Liver (tissue), 3 donors: ENCODE data around the gene CCDC93.

Source experiments
- EGR1 ChIP-seq, 2 donors: IDR thresholded peaks; 2 replicates each; pipeline ENCODE4 v1.6.1; 2016 to 2018; ENCODE audit warnings: antibody characterized with exemption in 2 of 2, low read depth in 2 of 2
- GABPA ChIP-seq, 2 donors: IDR thresholded peaks in 1 of 2; conservative IDR thresholded peaks in 1 of 2; 2 replicates each; pipeline ENCODE4 v1.6.1; 2016; ENCODE audit warnings: antibody characterized with exemption in 2 of 2, mild to moderate bottlenecking in 1 of 2, moderate library complexity in 1 of 2
- JUND ChIP-seq, 2 donors: IDR thresholded peaks; 2 replicates each; pipeline ENCODE4 v1.6.1; 2016; ENCODE audit warnings: antibody characterized with exemption in 2 of 2
- REST ChIP-seq: IDR thresholded peaks from 2 replicates; pipeline ENCODE4 v1.6.1; 2016; ENCODE audit warnings: antibody characterized with exemption, mild to moderate bottlenecking
- RXRA ChIP-seq, 2 donors: IDR thresholded peaks; 2 replicates each; pipeline ENCODE4 v1.6.1; 2017 to 2018; ENCODE audit warnings: antibody characterized with exemption in 2 of 2, mild to moderate bottlenecking in 1 of 2
- SP1 ChIP-seq: IDR thresholded peaks from 2 replicates; pipeline ENCODE4 v1.6.1; 2018; ENCODE audit warnings: antibody characterized with exemption, mild to moderate bottlenecking
- TF ChIP-seq, protein P1 (sequence below): fragments of 150-350 bp; IDR thresholded peaks from 2 replicates; pipeline ENCODE4 v1.5.1; 2017; ENCODE audit warnings: improper control_type of control experiment, low read depth, low read length; ENCODE audit not compliant: missing input control
- TF ChIP-seq, protein P2 (sequence below): IDR thresholded peaks from 2 replicates; pipeline ENCODE4 v1.6.1; 2016; ENCODE audit warnings: antibody characterized with exemption
- donor health status: healthy.
- donor health status: healthy.

DNA sequence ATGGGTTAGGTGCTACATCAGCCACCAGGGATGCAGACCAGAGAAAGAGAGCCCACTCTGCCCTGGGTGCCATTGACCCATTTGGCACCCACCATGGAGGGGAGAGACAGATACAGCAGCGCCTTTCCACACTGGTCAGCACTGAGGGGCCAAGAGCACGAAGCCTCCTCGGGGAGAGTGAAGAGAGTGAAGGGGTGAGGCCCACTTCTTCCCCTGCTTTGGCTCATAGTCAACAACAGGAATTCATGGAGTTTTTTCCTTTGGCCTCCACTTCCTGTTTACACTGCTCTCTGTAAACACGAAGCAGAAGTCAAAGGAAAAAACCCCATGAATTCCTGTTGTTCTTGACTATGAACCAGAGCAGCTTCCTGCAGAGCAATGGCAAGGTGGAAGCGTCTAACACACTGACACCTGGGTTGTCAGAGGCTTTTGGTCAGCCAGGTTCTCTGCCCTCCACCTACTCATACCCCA lies 80.0 kb downstream of the CCDC93 start:
- TF ChIP-seq, protein P1, sequence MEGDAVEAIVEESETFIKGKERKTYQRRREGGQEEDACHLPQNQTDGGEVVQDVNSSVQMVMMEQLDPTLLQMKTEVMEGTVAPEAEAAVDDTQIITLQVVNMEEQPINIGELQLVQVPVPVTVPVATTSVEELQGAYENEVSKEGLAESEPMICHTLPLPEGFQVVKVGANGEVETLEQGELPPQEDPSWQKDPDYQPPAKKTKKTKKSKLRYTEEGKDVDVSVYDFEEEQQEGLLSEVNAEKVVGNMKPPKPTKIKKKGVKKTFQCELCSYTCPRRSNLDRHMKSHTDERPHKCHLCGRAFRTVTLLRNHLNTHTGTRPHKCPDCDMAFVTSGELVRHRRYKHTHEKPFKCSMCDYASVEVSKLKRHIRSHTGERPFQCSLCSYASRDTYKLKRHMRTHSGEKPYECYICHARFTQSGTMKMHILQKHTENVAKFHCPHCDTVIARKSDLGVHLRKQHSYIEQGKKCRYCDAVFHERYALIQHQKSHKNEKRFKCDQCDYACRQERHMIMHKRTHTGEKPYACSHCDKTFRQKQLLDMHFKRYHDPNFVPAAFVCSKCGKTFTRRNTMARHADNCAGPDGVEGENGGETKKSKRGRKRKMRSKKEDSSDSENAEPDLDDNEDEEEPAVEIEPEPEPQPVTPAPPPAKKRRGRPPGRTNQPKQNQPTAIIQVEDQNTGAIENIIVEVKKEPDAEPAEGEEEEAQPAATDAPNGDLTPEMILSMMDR = no peak
- TF ChIP-seq JUND (IDR thresholded peaks at IDR 0.05) (no peak), EGR1 (IDR thresholded peaks at IDR 0.05; ENCODE audit: low read depth in 2 of 2) (no peak), SP1 (no peak), GABPA (IDR thresholded peaks at IDR 0.05 in 1 of 2, conservative IDR thresholded peaks at IDR 0.05 in 1 of 2) (no peak), REST (no peak), RXRA (IDR thresholded peaks at IDR 0.05) (no peak)
- TF ChIP-seq, protein P2, sequence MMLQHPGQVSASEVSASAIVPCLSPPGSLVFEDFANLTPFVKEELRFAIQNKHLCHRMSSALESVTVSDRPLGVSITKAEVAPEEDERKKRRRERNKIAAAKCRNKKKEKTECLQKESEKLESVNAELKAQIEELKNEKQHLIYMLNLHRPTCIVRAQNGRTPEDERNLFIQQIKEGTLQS = no peak
